Stomach (tissue), 4 donors: ENCODE measurements around the gene AP1M1.

Experiments
- EP300 ChIP-seq: sonication (generic); formaldehyde crosslinking; IDR thresholded peaks from one replicate; pipeline ENCODE4 v1.6.1; 2017; ENCODE audit warnings: antibody characterized with exemption
- POLR2AphosphoS5 ChIP-seq, 3 donors: sonication (generic); formaldehyde crosslinking; IDR thresholded peaks; one replicate each; pipeline ENCODE4 v1.6.1; 2016; ENCODE audit warnings: antibody characterized with exemption in 3 of 3
- TF ChIP-seq, protein P1 (sequence below), 7 experiments: fragments of 450-650 bp in 4 of 7; fragments of 200-600 bp in 3 of 7; sonication (generic) in 3 of 7; IDR thresholded peaks; one replicate each; pipeline ENCODE4 v1.5.1; 2016 to 2019; ENCODE audit warnings: antibody characterized with exemption in 7 of 7, control low read depth in 2 of 7, mild to moderate bottlenecking in 1 of 7

DNA sequence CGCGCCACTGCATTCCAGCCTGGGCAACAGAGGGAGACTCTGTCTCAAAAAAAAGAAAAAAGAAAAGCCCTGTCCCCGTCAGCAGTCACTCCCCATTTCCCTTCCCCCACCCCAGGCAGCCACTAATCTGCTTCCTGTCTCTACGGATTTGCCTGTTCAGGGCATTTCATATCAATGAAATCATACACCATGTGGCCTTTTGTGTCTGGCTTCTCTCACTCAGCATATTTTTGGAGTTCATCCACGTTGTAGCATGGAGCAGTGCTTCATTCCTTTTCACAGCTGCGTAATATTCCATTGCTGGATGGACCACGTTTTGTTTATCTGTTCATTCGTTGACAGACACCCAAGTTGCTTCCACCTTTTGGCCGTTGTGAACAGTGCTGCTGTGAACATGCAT lies 90.8 kb downstream of the AP1M1 start:
- TF ChIP-seq EP300 = no peak
- TF ChIP-seq POLR2AphosphoS5 (IDR thresholded peaks at IDR 0.05) = no peak
- TF ChIP-seq, protein P1, sequence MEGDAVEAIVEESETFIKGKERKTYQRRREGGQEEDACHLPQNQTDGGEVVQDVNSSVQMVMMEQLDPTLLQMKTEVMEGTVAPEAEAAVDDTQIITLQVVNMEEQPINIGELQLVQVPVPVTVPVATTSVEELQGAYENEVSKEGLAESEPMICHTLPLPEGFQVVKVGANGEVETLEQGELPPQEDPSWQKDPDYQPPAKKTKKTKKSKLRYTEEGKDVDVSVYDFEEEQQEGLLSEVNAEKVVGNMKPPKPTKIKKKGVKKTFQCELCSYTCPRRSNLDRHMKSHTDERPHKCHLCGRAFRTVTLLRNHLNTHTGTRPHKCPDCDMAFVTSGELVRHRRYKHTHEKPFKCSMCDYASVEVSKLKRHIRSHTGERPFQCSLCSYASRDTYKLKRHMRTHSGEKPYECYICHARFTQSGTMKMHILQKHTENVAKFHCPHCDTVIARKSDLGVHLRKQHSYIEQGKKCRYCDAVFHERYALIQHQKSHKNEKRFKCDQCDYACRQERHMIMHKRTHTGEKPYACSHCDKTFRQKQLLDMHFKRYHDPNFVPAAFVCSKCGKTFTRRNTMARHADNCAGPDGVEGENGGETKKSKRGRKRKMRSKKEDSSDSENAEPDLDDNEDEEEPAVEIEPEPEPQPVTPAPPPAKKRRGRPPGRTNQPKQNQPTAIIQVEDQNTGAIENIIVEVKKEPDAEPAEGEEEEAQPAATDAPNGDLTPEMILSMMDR (IDR thresholded peaks at IDR 0.05) = no peak
